ENCODE measurements around the gene DPH6.

DNA sequence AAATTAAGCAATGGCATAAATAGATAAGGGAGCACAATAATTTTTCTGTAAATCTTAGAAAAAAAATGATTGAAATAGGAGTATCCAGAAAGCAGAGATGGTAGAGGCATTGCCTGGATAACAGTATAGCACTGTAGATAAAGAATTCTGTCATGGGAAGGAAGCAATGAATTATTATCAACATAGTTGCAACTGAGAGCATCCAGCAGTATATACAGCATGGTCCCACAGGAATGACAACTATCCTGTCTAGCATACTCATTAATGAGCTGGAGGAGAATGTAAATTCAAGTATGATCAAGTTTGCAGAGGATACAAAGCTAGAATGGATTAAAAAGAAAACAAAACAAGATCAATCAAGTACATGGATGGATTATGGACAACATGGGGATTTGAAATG is 90.8 kb downstream of the DPH6 start:
- no peak for TF ChIP-seq POLR2A (IDR thresholded peaks at IDR 0.05)
- TF ChIP-seq, protein P1, sequence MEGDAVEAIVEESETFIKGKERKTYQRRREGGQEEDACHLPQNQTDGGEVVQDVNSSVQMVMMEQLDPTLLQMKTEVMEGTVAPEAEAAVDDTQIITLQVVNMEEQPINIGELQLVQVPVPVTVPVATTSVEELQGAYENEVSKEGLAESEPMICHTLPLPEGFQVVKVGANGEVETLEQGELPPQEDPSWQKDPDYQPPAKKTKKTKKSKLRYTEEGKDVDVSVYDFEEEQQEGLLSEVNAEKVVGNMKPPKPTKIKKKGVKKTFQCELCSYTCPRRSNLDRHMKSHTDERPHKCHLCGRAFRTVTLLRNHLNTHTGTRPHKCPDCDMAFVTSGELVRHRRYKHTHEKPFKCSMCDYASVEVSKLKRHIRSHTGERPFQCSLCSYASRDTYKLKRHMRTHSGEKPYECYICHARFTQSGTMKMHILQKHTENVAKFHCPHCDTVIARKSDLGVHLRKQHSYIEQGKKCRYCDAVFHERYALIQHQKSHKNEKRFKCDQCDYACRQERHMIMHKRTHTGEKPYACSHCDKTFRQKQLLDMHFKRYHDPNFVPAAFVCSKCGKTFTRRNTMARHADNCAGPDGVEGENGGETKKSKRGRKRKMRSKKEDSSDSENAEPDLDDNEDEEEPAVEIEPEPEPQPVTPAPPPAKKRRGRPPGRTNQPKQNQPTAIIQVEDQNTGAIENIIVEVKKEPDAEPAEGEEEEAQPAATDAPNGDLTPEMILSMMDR (IDR thresholded peaks at IDR 0.05): no peak
- no peak for TF ChIP-seq POLR2AphosphoS5 (IDR thresholded peaks at IDR 0.05; ENCODE audit: insufficient read depth in 1 of 2, low read depth in 1 of 2)

All from vagina (tissue), 2 donors.